Activated CD4-positive, alpha-beta T cell treated with anti-CD3 and anti-CD28 coated beads, Interleukin-2, amount 50 U/mL, for 1 hour (primary cell): ENCODE data around the gene MPPED1.

Experiments used
- DNase-seq: peaks from one replicate; pipeline ENCODE4 v3.0.0-alpha.2; 2020

The MPPED1 gene

DNA sequence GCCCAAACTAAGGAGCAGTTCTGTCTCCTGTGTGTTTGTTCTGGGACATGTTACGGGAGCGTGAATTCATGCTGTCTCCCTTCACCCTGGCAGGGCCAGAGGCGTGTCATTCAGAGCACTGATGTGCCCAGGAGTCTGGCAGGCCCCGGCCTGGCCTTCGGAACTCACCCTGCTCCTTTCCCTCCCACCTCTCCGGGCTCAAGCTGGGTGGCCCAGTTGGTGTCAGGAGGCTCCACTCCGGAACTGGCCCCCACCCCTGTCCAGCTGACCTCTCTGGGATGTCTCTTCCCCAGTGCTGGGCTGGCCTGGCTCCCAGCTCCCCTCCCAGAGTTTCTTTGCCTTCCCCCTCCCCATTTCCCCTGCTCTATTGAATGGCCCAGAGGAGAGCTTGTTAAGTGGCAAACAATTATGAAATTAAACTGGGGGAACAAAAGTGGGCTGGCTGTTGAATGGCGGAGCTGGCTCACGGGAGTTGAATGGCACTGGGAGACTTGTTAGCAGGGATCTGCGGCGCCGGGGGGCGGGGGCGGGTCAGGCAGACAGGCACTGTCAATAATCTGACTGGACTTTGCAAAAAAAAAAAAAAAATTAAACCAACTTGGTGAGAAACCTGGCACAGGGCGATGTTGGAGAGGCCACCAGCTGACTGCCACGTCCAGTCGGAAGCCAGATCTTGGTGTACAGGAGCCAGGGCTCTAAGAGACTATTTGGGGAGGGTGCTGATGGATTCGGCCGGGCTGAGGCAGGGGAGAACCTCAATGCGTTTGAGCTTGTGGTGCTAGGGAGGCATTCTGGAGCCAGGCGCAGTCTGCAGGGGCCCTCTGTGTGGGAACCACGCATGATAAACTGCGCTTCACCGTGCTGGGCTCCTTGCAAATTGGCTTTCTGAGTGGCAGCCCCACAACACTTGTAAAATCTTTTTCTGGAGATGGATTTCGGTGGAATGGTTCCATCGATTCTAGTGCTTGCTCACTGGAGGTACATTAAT, 1.3 kb downstream of the MPPED1 start:
- no peak for DNase-seq

DNA sequence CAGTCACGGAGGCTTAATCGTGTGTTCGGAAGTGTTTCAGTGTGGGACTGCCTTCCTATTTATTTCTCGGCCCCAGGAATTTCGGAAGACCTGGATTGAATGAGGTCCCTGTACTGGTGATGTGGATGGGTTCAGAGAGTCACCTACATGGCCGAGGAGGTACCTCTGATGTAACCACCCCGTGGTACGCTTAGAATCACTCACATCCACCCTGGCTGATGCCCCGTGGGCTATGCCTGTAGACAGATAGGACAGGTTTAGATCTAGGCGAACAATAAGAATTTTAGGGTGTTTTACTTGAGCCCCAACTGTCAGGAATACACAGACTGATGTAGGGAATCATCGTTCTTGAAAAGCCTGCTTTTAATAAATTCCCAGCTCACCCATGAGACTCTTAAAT, 2.0 kb downstream of the MPPED1 start:
- no peak for DNase-seq

- DNase-seq = no peak
Measured at GRCh38 chr22:43415681-43416080, 3.9 kb downstream of the MPPED1 start.

GRCh38 chr22:43417555-43417954, 5.7 kb downstream of the MPPED1 start:
- no peak for DNase-seq

GRCh38 chr22:43418079-43418825, 6.4 kb downstream of the MPPED1 start:
- DNase-seq = no peak

DNA sequence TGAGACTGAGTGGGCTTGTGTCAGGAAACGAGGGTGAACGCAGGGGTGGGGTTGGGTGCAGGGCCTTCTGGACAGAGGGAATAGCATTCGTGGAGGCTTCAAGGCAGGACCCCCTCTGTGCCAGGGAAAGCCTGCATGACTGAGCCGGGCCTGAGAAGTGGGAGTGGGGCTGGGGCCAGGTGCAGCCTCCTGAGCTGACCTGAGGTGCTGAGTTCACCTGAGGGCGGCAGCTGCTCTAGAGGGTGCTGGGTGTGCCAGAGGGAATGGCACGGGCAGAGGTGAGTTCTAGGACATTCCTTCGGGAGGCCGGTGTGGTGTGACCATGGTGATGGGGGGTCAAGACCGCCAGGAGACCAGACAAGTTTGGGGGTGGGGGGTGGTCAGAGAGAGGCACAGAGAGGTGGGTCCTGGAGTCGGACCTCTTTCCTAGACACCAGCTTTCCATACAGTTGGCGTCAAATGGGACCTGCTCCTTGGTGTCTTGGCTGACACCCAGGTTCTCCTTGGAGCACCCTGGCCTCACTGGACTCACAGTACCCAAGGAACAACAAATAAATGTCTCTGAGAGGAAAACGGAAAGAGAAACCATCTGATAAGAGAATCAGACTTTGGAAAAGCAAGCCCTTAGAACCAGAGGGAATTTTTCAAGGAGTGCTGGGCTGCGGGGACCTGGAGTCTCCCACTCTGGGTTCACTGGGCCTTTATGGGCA, 7.7 kb downstream of the MPPED1 start:
- DNase-seq = no peak

GRCh38 chr22:43421046-43421665, 9.3 kb downstream of the MPPED1 start:
- DNase-seq = no peak

DNA sequence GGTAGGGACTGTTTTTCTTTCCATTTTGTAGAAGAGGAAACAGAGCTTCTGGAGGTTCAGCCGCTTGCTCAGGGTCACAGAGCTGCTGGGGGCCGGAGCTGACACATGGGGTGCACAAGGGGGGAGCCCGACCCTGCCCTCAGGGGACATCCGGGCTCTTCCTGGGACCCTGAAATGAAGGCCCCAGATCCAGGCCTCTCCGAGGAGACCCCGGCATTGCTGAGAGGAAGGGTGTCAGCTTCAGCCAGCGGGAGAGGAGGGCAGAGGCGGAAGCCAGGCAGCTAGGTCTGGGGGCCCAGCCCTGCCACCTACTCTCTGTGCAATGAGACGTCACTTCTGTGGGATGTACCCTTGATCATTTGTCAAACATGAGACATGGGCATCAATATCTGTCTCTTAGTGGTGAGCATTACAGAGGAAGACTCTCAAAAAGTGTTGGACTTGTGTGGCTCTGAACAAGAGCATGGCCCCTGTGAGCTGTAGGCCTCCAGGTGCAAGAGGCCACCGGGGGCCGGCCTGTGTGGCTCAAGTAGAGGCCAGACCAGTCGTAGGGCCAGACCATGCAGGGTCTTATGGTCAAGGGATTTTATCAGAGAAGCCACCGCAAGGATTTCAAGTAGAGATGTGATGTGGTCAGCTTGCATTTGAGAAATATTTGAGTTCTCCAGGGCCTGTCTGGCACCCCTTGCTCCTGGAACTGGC, 10.3 kb downstream of the MPPED1 start:
- DNase-seq = no peak

DNA sequence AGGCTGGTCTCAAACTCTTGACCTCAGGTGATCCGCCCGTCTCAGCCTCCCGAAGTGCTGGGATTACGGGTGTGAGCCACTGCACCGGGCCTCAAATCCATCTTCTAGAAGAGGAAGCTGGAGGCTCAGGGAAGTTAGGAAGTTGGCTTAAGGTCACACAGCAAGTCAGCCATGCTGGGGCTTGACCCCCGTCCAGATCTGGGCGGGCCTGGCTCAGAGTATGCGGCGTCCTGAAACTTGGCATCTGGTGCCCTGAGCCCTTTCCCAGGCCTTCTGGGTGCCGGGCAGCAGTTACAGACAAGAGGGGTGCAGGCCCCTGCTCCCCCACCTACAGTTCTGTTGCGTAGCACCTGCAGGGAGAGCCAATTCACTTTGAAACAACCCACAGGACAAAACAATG, 11.2 kb downstream of the MPPED1 start:
- no peak for DNase-seq

- DNase-seq = no peak
Measured at GRCh38 chr22:43424201-43424600, 12.4 kb downstream of the MPPED1 start.

DNA sequence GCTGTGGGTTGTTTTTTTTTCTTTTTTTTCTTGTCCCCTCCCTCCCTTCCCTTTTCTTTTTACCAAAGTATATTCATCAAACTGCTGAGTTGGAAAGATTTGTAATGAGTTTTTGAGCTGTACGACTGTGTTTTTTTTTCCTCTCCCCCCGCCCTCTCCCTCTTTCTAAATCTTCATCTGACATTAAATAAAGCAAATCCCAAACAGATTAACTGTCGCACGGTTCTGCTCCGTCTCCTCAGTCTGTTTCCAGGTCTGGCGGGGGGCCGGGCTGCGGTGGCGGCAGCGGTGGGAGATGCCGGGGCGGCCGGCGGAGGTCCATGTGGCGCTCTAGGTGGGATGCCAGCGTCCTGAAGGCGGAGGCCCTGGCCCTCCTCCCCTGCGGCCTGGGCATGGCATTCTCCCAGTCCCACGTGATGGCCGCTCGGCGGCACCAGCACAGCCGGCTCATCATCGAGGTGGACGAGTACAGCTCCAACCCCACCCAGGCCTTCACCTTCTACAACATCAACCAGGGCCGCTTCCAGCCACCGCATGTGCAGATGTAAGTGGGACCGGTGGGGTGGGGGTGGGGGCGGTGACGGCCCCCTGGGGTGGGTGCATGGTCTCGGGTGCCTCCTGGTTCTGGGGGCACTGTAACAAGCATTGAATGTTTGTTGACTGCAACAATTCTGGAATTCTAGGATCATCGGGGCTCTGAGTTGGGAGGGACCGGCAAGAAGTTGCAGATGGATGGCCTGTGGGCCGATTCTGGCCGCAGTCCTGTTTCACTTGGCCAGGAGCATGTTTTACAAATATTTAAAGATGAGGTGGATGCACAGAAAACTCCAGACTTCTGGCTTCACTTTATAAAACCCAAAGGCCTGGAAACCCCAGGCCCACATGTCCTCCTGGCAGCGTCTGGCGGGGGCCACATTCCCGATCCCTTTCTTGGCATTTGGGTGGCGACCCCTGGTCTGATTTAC, 13.1 kb downstream of the MPPED1 start:
- no peak for DNase-seq

- DNase-seq = no peak
Measured at GRCh38 chr22:43425976-43426785, 14.4 kb downstream of the MPPED1 start.

DNA sequence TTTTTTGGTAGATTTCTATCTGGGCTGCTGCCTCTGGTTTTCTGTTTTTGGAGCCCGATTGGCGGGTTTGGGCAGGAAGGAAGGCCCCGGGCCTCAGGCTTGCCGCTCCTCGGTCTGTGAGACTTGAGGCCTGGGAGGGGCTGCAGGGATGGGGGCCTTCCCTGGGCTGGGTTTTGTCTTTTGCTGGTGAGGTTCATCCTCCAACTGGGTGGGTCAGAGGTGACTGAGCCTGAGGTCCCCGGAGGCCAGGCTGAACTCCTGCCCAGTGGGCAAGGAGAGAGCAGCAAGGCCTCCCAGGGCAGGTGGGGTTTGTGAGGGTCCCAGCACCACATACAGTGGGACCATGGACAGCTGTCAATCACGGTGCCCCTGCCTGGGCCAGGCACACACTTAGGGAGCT, 15.0 kb downstream of the MPPED1 start:
- DNase-seq = no peak

DNA sequence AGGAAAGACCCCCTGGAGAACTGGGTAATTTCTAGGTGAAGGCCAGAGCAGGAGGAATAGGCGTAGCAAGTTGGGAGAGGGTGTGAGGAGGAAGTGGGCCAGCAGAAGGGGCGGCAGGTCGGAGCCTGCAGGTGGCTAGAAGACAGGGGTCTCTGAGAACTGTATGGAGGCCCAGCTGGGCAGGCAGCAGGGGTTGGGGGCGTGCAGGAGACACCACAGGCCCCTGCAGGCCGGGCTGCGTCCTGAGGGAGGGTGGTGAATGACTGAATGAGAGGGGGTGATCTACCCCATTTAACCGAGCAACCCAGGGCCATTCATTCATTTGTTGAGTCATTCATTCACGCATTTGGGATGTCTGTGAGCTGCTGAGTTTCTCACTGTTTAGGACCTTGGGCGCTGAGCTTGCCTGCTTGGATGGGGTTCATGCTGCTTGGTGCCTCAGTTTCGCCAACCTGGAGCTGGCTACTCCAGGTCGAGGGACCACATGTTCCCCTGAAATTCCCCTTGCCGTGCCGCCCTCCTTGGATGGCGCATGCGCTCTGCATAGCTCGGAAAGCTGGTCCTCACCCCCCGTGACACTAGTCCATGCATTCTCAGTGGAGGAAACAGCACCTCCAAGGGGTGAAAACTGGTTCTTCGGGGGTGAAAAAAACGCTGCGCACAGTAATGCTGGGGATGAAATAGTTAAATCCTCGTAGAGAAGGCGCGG, 15.6 kb downstream of the MPPED1 start:
- no peak for DNase-seq

DNA sequence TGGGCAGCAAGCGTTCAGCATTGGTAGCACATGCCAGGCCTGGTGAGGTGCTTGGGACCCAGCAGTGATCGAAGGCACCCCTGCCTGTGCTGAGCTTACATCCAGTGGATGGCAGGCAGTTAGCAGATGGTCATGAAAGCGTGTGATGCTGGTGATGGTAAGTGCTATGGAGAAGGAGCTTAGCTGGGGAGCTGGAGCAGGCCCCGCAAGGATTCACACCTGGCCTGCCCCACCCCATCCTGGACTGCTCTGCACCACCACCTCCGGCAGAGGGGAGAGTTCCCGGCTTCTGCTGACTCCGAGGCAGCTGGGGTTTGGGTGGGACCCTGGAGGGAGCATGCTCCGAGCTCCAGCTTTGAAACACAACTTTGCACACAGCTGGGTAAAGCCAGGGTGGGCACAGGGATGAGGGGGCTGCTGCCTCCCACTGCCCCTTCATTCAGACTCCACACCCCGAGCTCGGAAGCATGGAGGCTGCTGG, 16.2 kb downstream of the MPPED1 start:
- DNase-seq = no peak

GRCh38 chr22:43428521-43428920, 16.7 kb downstream of the MPPED1 start:
- DNase-seq = no peak

DNA sequence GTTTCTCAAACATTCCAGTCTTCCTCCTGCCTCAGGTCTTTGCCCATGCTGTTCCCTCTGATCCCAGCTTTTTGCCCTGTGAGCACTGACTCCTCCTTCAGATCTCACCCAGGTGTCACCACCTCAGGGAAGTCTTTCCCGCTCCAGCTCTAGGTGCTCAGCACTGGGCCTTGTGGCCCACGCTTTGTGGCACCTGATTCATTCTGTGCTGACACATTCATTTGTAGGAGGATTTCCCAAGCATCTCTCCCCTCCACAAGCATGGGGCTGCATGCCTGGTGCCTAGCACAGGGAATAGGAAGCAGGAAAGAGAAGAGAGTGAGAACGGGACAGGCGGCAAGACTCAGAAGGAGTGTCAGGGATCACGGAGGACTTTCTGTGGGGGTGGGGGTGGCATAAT, 17.6 kb downstream of the MPPED1 start:
- no peak for DNase-seq

- no peak for DNase-seq
Measured at GRCh38 chr22:43431808-43432554, 20.2 kb downstream of the MPPED1 start.
